ENCODE data around the gene OXTR.

- TF ChIP-seq POLR2AphosphoS5 (IDR thresholded peaks at IDR 0.05; ENCODE audit: low read depth, low read length) (no peak), TAF1 (IDR thresholded peaks at IDR 0.05; ENCODE audit: borderline replicate concordance, insufficient read depth, low read length) (no peak), REST (IDR thresholded peaks at IDR 0.05; ENCODE audit: insufficient read depth in 1 of 2, low read depth in 2 of 2, low read length in 2 of 2) (no peak), SIN3A (IDR thresholded peaks at IDR 0.05; ENCODE audit: borderline replicate concordance, insufficient read depth, low read length) (no peak), FOXP2 (optimal IDR thresholded peaks at IDR 0.05; ENCODE audit: borderline replicate concordance, extremely low read depth, extremely low read length, insufficient read depth) (no peak)
Measured at GRCh38 chr3:8734908-8735307, 34.5 kb downstream of the OXTR start.
